Ovary (tissue), 3 donors: ENCODE measurements around the gene JDP2.

Experiments
- POLR2A ChIP-seq: fragments of 450-650 bp; IDR thresholded peaks from one replicate; pipeline ENCODE4 v1.6.1; 2017; ENCODE audit warnings: antibody characterized with exemption, mild to moderate bottlenecking, moderate library complexity
- TF ChIP-seq, protein P1 (sequence below), 3 donors: fragments of 450-650 bp in 2 of 3; fragments of 200-600 bp in 1 of 3; IDR thresholded peaks; one replicate each; pipeline versions ENCODE4 v1.5.1 to v1.8.0; 2016 to 2022; ENCODE audit warnings: antibody characterized with exemption in 3 of 3, mild to moderate bottlenecking in 1 of 3
- donor health status: DM: no; HTN: no; CAD: no.

- no peak for TF ChIP-seq POLR2A
- TF ChIP-seq, protein P1, sequence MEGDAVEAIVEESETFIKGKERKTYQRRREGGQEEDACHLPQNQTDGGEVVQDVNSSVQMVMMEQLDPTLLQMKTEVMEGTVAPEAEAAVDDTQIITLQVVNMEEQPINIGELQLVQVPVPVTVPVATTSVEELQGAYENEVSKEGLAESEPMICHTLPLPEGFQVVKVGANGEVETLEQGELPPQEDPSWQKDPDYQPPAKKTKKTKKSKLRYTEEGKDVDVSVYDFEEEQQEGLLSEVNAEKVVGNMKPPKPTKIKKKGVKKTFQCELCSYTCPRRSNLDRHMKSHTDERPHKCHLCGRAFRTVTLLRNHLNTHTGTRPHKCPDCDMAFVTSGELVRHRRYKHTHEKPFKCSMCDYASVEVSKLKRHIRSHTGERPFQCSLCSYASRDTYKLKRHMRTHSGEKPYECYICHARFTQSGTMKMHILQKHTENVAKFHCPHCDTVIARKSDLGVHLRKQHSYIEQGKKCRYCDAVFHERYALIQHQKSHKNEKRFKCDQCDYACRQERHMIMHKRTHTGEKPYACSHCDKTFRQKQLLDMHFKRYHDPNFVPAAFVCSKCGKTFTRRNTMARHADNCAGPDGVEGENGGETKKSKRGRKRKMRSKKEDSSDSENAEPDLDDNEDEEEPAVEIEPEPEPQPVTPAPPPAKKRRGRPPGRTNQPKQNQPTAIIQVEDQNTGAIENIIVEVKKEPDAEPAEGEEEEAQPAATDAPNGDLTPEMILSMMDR (IDR thresholded peaks at IDR 0.05) = no peak
Measured at GRCh38 chr14:75514673-75515628, 87.1 kb downstream of the JDP2 start.
